ENCODE results near the gene RBM38. TPM values are rescaled to one million over a fixed set of nuclear protein-coding genes. Genes with fewer than 3 reads are reported as not detected.

Gene RBM38
- total RNA-seq, 2 experiments from 2014 or later, result 60.9 to 62.8 TPM

DNA sequence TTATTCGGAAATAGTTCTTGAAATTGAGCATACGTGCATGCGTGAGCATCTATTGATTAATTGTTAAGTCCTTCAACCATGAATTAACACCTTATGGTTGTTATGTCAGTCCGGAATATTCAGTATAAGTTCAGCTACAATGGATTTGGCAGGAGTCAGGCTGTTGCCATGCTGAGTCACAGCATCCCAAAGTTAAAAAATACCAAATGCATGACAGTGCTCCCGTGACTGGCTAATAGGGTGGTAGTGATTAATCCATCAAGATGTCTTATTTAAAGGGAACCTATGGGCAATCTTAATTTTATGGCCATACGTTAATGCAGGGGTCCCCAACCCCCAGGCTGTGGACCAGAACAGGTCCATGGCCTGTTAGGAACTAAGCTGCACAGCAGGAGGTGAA lies 29.7 kb upstream of the RBM38 start:
- POLR2A ChIA-PET, result no interaction called here
- Mint-ChIP-seq H3K9me3 (no peaks in the 10 kb centered on the region), H3K4me3 (no peak overlapping the region), H3K27ac (no peak overlapping the region), H3K27me3 (no peaks in the 10 kb centered on the region), H3K4me1 (peaks cover 2% of the 10 kb centered on the region), H3K36me3 (peaks cover 20% of the 10 kb centered on the region)
- DNase-seq (no peak), ATAC-seq (ENCODE audit: low read depth) (no peak)

DNA sequence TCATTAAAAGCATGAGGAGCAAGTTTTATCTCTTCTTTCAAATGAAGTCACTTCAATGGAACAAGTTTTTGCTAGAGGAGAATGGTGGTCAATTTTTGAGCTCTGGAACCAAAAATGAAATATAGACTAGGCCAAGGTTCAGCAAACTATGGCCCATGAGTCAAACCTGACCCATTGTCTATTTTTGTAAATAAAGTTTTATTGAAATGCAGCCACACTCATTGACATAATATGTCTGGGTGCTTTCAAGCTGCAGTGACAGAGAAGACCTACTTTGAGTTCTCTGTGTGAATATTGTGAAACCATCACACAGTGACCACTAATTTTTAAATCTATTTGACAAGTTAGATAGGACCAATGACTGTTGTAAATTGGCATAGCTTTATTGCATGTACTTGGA lies 26.7 kb upstream of the RBM38 start:
- Mint-ChIP-seq H3K9me3 (no peaks in the 10 kb centered on the region), H3K27me3 (no peaks in the 10 kb centered on the region), H3K36me3 (peaks cover 24% of the 10 kb centered on the region), H3K4me1 (peaks cover 2% of the 10 kb centered on the region), H3K4me3 (no peak overlapping the region), H3K27ac (no peak overlapping the region)
- ATAC-seq (ENCODE audit: low read depth) (no peak), DNase-seq (no peak)
- POLR2A ChIA-PET, result no interaction called here

DNA sequence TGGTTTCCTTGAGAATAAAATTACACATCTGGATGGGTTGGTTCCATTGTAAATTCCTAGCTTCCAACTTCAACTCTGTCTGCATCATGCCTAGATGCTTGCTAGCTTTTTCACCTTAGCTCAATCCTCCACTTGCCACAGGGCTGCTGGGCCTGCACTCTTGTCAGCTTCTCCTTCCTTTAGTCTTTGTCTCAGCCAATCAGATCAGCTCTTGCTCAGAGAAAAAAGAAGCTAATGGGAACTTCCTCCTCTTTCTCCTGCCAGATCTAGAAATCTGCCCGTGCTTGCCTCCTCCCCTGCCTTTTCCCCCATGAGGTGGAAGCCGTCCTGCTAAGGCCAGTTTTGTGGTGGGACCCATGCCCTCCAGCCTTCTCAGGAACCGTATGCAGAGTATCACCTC lies 21.6 kb upstream of the RBM38 start:
- no peaks in the 10 kb centered on the region for H3K9me3 Mint-ChIP-seq
- peaks cover 5% of the 10 kb centered on the region for H3K4me1 Mint-ChIP-seq
- DNase-seq, result no peak
- no peak for ATAC-seq (ENCODE audit: low read depth)
- H3K36me3 Mint-ChIP-seq, result peaks cover 33% of the 10 kb centered on the region
- POLR2A ChIA-PET, result no interaction called here
- H3K27me3 Mint-ChIP-seq, result no peaks in the 10 kb centered on the region
- H3K4me3 Mint-ChIP-seq, result no peak overlapping the region
- no peak overlapping the region for H3K27ac Mint-ChIP-seq

DNA sequence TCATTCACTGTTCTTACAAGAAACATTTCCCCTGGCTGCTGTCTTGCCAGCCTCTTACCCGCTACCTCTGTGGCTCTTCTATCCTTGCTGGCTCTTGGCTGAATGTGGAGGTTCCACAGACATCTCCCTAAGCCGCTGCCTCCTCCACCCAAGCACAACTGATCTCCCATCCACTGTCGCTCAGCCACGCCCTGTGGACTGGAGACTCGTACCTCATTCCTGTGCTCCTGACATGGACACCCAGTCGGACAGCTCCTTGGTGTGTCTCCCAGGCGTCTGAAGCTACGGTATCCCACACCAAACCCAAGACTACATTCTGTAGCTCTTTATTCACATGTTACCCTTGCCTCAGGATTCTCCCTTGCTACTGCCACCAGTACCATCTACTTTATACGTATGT lies 20.9 kb upstream of the RBM38 start:
- Mint-ChIP-seq H3K4me3 (no peak overlapping the region), H3K27me3 (no peaks in the 10 kb centered on the region), H3K36me3 (peaks cover 37% of the 10 kb centered on the region), H3K27ac (peak overlapping the region; percentile 2), H3K4me1 (peaks cover 7% of the 10 kb centered on the region), H3K9me3 (no peaks in the 10 kb centered on the region)
- POLR2A ChIA-PET, result no interaction called here
- no peak for DNase-seq
- no peak for ATAC-seq (ENCODE audit: low read depth)

- no peaks in the 10 kb centered on the region for H3K27me3 Mint-ChIP-seq
- ATAC-seq (ENCODE audit: low read depth) (no peak), DNase-seq (no peak)
- no peak overlapping the region for H3K4me3 Mint-ChIP-seq
- H3K9me3 Mint-ChIP-seq, result no peaks in the 10 kb centered on the region
- H3K36me3 Mint-ChIP-seq, result peaks cover 37% of the 10 kb centered on the region
- POLR2A ChIA-PET, result no interaction called here
- no peak overlapping the region for H3K27ac Mint-ChIP-seq
- H3K4me1 Mint-ChIP-seq, result peaks cover 9% of the 10 kb centered on the region
Measured at GRCh38 chr20:57371363-57371762, 19.8 kb upstream of the RBM38 start.

DNA sequence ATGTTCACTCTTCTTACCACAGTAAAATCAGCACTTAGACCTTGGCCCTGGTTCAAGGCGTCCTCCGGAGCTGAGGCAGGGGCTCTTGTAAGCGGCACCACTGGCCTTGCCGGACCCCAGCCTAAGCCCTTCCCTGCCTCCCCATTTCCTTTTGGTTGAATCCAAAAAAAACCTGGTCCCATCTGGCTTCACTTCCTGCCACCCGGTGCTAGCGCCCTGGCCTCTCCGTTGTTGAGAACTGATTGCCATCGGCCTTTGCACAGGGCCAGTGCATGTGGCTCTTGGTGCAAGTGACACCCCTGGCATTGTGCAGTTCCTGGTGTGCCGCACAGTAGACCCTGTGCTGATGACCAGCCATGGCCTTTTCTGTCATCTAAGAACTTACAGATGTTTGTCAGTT lies 19.0 kb upstream of the RBM38 start:
- Mint-ChIP-seq H3K27me3 (no peaks in the 10 kb centered on the region), H3K4me3 (no peak overlapping the region), H3K4me1 (peaks cover 9% of the 10 kb centered on the region), H3K9me3 (no peaks in the 10 kb centered on the region), H3K36me3 (peaks cover 33% of the 10 kb centered on the region), H3K27ac (no peak overlapping the region)
- POLR2A ChIA-PET, result no interaction called here
- no peak for ATAC-seq (ENCODE audit: low read depth)
- DNase-seq, result no peak

DNA sequence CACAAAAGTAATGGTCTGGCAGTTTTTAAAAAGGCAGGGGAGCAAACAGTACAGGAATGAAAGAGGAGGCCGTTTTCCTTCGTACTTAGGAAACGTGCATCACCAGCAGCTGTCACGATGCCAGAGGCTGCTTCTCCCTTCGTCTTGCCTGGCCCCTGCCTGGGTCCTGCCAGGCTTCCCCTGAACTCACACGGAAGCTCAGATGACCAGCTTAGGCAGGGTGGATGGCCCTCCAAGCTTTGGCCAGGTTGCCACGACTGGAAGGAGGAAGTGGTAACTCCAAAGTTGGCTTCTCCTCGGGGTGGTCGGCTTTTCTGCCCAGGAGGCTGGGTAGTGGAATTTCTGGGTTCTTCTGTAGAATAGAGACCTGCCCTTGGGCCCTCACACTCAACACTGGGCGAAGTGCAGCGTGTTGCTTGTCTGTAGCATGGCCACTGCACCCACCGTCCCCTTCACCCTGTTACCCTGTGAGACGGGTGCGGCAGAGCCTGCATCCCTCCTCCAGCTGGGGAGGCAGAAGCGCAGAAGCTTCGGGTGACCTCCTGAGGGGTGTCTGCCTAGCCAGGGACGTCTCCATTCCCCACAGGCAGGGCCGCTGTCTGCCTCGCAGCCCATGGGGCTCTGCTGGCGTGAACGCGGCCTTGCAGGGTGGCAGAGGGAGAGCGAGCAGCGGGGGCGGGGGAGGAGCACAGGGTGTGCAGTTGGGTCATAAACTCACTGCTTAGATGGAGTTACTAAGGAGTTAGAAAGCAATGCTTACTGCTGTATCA lies 18.4 kb upstream of the RBM38 start:
- peaks cover 13% of the 10 kb centered on the region for H3K4me1 Mint-ChIP-seq
- no peak overlapping the region for H3K4me3 Mint-ChIP-seq
- H3K36me3 Mint-ChIP-seq, result peaks cover 36% of the 10 kb centered on the region
- ATAC-seq (ENCODE audit: low read depth), result no peak
- no peak overlapping the region for H3K27ac Mint-ChIP-seq
- no peaks in the 10 kb centered on the region for H3K9me3 Mint-ChIP-seq
- DNase-seq, result no peak
- no peaks in the 10 kb centered on the region for H3K27me3 Mint-ChIP-seq
- POLR2A ChIA-PET, result no interaction called here

GRCh38 chr20:57374343-57374930 lies 16.8 kb upstream of the RBM38 start:
- POLR2A ChIA-PET, result no interaction called here
- no peak for ATAC-seq (ENCODE audit: low read depth)

GRCh38 chr20:57374931-57375651 lies 16.1 kb upstream of the RBM38 start:
- peaks cover 30% of the 10 kb centered on the region for H3K36me3 Mint-ChIP-seq
- H3K9me3 Mint-ChIP-seq, result no peaks in the 10 kb centered on the region
- no peaks in the 10 kb centered on the region for H3K27me3 Mint-ChIP-seq
- DNase-seq (no peak), ATAC-seq (ENCODE audit: low read depth) (no peak)
- peaks cover 14% of the 10 kb centered on the region for H3K4me1 Mint-ChIP-seq
- POLR2A ChIA-PET, result interaction anchor here (0.6 kb wide), 1 partner anchor 49 kb away, joined by 4 read pairs; no protein-coding TSS in a partner anchor
- no peak overlapping the region for H3K4me3 Mint-ChIP-seq
- no peak overlapping the region for H3K27ac Mint-ChIP-seq

More at GRCh38 chr20:57374343-57374930, 16.8 kb upstream of the RBM38 start:
- peaks cover 13% of the 10 kb centered on the region for H3K4me1 Mint-ChIP-seq
- H3K36me3 Mint-ChIP-seq, result peaks cover 36% of the 10 kb centered on the region
- no peak for DNase-seq
- peak overlapping the region; percentile 40 for H3K27ac Mint-ChIP-seq
- H3K27me3 Mint-ChIP-seq, result no peaks in the 10 kb centered on the region
- H3K9me3 Mint-ChIP-seq, result no peaks in the 10 kb centered on the region
- H3K4me3 Mint-ChIP-seq, result no peak overlapping the region

- H3K27ac Mint-ChIP-seq, result no peak overlapping the region
- no peaks in the 10 kb centered on the region for H3K27me3 Mint-ChIP-seq
- no peaks in the 10 kb centered on the region for H3K9me3 Mint-ChIP-seq
- H3K36me3 Mint-ChIP-seq, result peaks cover 24% of the 10 kb centered on the region
- POLR2A ChIA-PET, result interaction anchor here (0.6 kb wide), 1 partner anchor 48 kb away, joined by 4 read pairs; no protein-coding TSS in a partner anchor
- ATAC-seq (ENCODE audit: low read depth) (no peak), DNase-seq (no peak)
- peaks cover 15% of the 10 kb centered on the region for H3K4me1 Mint-ChIP-seq
- H3K4me3 Mint-ChIP-seq, result no peak overlapping the region
Measured at GRCh38 chr20:57375652-57376230, 15.5 kb upstream of the RBM38 start.

GRCh38 chr20:57377350-57377749 lies 13.8 kb upstream of the RBM38 start:
- Mint-ChIP-seq H3K36me3 (peaks cover 21% of the 10 kb centered on the region), H3K4me1 (peaks cover 20% of the 10 kb centered on the region), H3K27me3 (no peaks in the 10 kb centered on the region), H3K27ac (no peak overlapping the region), H3K9me3 (no peaks in the 10 kb centered on the region), H3K4me3 (no peak overlapping the region)
- DNase-seq (no peak), ATAC-seq (ENCODE audit: low read depth) (no peak)
- POLR2A ChIA-PET, result no interaction called here

- no peak overlapping the region for H3K27ac Mint-ChIP-seq
- H3K27me3 Mint-ChIP-seq, result no peaks in the 10 kb centered on the region
- POLR2A ChIA-PET, result no interaction called here
- ATAC-seq (ENCODE audit: low read depth) (no peak), DNase-seq (no peak)
- H3K9me3 Mint-ChIP-seq, result no peaks in the 10 kb centered on the region
- H3K4me3 Mint-ChIP-seq, result no peak overlapping the region
- H3K36me3 Mint-ChIP-seq, result peaks cover 21% of the 10 kb centered on the region
- peaks cover 26% of the 10 kb centered on the region for H3K4me1 Mint-ChIP-seq
Measured at GRCh38 chr20:57378107-57378506, 13.1 kb upstream of the RBM38 start.

GRCh38 chr20:57378646-57379262 lies 12.4 kb upstream of the RBM38 start:
- H3K9me3 Mint-ChIP-seq, result no peaks in the 10 kb centered on the region
- no peak overlapping the region for H3K4me3 Mint-ChIP-seq
- no peaks in the 10 kb centered on the region for H3K27me3 Mint-ChIP-seq
- H3K36me3 Mint-ChIP-seq, result peaks cover 16% of the 10 kb centered on the region
- H3K27ac Mint-ChIP-seq, result no peak overlapping the region
- ATAC-seq (ENCODE audit: low read depth), result no peak
- H3K4me1 Mint-ChIP-seq, result peaks cover 26% of the 10 kb centered on the region
- POLR2A ChIA-PET, result interaction anchor here (2.0 kb wide), 1 partner anchor 11 kb away, joined by 8 read pairs; no protein-coding TSS in a partner anchor
- no peak for DNase-seq

All from activated naive CD8-positive, alpha-beta T cell treated with anti-CD3 and anti-CD28 coated beads, Interleukin-2, amount 10 ng/mL, durations not matched to agents 7 days and 5 days (primary cell).